Measurements from ENCODE around the gene DYNLT2.

Gene DYNLT2

GRCh38 chr6:169788809-169789145 is 37.4 kb upstream of the DYNLT2 start:
- no peak overlapping the region for H3K4me3 ChIP-seq (replicated peaks; ENCODE audit: low read depth, low read length)
- TF ChIP-seq, protein P1, sequence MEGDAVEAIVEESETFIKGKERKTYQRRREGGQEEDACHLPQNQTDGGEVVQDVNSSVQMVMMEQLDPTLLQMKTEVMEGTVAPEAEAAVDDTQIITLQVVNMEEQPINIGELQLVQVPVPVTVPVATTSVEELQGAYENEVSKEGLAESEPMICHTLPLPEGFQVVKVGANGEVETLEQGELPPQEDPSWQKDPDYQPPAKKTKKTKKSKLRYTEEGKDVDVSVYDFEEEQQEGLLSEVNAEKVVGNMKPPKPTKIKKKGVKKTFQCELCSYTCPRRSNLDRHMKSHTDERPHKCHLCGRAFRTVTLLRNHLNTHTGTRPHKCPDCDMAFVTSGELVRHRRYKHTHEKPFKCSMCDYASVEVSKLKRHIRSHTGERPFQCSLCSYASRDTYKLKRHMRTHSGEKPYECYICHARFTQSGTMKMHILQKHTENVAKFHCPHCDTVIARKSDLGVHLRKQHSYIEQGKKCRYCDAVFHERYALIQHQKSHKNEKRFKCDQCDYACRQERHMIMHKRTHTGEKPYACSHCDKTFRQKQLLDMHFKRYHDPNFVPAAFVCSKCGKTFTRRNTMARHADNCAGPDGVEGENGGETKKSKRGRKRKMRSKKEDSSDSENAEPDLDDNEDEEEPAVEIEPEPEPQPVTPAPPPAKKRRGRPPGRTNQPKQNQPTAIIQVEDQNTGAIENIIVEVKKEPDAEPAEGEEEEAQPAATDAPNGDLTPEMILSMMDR (IDR thresholded peaks at IDR 0.05; ENCODE audit: low read depth, low read length, missing control alignments): no peak
- DNase-seq (ENCODE audit: extremely low read depth, low read depth): no peak

DNA sequence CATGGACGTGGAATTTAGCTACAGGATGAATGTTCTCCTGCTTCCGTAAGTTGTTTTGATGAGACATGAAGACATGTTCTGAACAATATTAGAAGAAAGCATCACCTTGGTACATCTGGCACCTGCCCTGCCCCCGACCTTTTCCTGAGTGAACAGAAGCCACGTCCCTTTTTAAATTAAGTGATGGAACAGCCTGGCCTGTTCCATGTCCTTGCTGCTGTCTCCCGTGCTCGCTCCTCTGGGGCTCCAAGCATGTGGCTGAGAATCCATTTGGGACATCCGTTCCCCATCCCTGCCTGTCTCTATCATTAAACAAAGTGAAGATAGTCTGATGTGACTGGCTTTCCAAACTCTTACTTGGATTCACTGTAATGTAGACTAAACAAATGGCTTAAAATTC is 36.4 kb upstream of the DYNLT2 start:
- TF ChIP-seq, protein P1 (IDR thresholded peaks at IDR 0.05; ENCODE audit: low read depth, low read length, missing control alignments): no peak
- DNase-seq (ENCODE audit: extremely low read depth, low read depth): no peak
- H3K4me3 ChIP-seq (replicated peaks; ENCODE audit: low read depth, low read length): no peak overlapping the region

DNA sequence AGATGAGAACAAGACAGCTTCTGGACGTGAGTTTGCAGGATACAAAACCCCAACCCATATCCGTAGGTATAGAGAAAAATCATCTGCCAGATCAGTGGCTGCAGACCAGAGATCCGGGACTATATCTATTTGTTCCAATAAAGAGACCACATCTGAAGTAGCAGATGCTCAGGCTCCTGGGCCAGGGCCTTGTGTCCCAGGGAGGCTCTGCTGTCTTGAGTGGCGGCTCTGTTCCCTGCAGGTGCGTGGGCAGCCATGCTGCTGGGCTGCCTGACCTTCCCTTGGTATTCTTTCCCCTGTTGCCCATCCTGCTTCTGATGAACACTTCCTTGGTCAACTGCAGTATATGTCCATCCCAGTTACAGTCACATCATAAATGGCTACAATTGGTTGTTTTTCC is 35.0 kb upstream of the DYNLT2 start:
- no peak for DNase-seq (ENCODE audit: extremely low read depth, low read depth)
- TF ChIP-seq, protein P1 (IDR thresholded peaks at IDR 0.05; ENCODE audit: low read depth, low read length, missing control alignments): no peak
- no peak overlapping the region for H3K4me3 ChIP-seq (replicated peaks; ENCODE audit: low read depth, low read length)

DNA sequence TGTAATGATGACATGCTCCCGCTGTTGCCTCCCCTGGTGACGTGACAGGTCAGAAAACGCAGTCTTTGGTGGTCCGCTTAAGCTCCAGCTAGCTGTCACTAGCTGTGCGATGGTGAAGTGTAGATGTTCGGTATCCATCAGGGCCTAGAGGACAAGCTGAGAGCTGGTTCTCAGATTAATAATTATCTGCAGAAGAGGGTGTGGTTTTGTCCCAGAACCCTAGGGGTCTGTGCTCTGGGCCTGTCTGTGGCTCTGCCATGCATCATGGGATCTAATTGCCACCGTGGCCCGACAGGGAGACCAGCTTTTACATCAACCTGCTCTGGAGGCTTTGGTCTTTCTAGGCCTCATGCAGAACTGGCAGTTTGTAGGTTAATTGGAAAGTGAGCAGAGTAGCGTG is 34.2 kb upstream of the DYNLT2 start:
- no peak overlapping the region for H3K4me3 ChIP-seq (replicated peaks; ENCODE audit: low read depth, low read length)
- DNase-seq (ENCODE audit: extremely low read depth, low read depth): no peak
- TF ChIP-seq, protein P1 (IDR thresholded peaks at IDR 0.05; ENCODE audit: low read depth, low read length, missing control alignments): no peak

DNA sequence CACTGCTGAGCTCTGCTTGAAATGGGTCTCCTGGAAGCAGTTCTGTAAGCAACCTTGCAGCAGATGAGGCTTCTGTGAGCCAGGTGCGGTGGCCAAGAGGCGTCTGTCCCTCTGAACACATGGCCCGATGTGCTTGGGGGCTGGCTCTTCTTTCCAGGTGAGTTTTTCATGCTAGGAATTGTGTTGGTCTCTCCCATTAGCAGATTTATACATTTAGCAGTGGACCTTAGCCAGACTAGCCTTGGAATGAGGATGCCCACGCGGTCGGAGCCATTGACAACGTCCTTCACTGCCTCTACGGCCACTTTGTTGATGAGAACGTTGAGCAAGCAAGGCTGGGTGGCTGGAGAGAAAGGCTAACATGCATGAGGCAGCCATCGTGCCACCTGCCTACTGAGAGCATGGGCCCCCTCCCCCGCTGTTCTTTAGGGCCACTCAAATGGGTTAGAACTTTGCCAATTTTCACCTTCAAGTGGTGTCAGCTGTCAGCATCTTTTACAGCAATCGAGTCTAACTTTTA is 33.5 kb upstream of the DYNLT2 start:
- no peak for DNase-seq (ENCODE audit: extremely low read depth, low read depth)
- TF ChIP-seq, protein P1 (IDR thresholded peaks at IDR 0.05; ENCODE audit: low read depth, low read length, missing control alignments): no peak
- no peak overlapping the region for H3K4me3 ChIP-seq (replicated peaks; ENCODE audit: low read depth, low read length)

- TF ChIP-seq, protein P1 (IDR thresholded peaks at IDR 0.05; ENCODE audit: low read depth, low read length, missing control alignments): no peak
- no peak for DNase-seq (ENCODE audit: extremely low read depth, low read depth)
- no peak overlapping the region for H3K4me3 ChIP-seq (replicated peaks; ENCODE audit: low read depth, low read length)
These were observed 32.8 kb upstream of the DYNLT2 start for GRCh38 chr6:169783971-169784820.
